Hepatocyte (in vitro differentiated cells): ENCODE measurements around the gene MAST4. TPM values are rescaled to one million over a fixed set of nuclear protein-coding genes. Genes with fewer than 3 reads are reported as not detected.

Experiments used
- DNase-seq: peaks from one replicate; pipeline ENCODE4 v3.0.0-alpha.2; 2016; ENCODE audit warnings: low spot score
- H2AFZ ChIP-seq: fragments of 200-600 bp; sonication (generic); 2 replicates; pipeline ENCODE4 v1.6.0; 2016; ENCODE audit warnings: antibody characterized with exemption, mild to moderate bottlenecking
- H3K27ac ChIP-seq: fragments of 200-600 bp; sonication (generic); 2 replicates; pipeline ENCODE4 v1.5.1; 2016; ENCODE audit warnings: mild to moderate bottlenecking
- H3K27me3 ChIP-seq: fragments of 200-600 bp; sonication (generic); 2 replicates; pipeline ENCODE4 v1.6.1; 2016
- H3K36me3 ChIP-seq: fragments of 200-600 bp; sonication (generic); replicated peaks from 2 replicates; pipeline ENCODE4 v1.5.1; 2016; ENCODE audit warnings: low read depth; ENCODE audit not compliant: insufficient read depth
- H3K4me1 ChIP-seq: fragments of 200-600 bp; sonication (generic); 2 replicates; pipeline ENCODE4 v1.5.1; 2016; ENCODE audit warnings: mild to moderate bottlenecking, moderate library complexity; ENCODE audit not compliant: insufficient read depth
- H3K4me2 ChIP-seq: fragments of 200-600 bp; sonication (generic); 2 replicates; pipeline ENCODE4 v1.6.0; 2016
- H3K4me3 ChIP-seq: fragments of 200-600 bp; sonication (generic); 2 replicates; pipeline ENCODE4 v1.5.1; 2016; ENCODE audit warnings: mild to moderate bottlenecking
- H3K79me2 ChIP-seq: fragments of 200-600 bp; sonication (generic); 2 replicates; pipeline ENCODE4 v1.6.0; 2017; ENCODE audit warnings: mild to moderate bottlenecking
- H3K9me2 ChIP-seq: fragments of 200-600 bp; sonication (generic); replicated peaks from 2 replicates; pipeline ENCODE4 v1.6.0; 2017; ENCODE audit warnings: mild to moderate bottlenecking; ENCODE audit not compliant: insufficient read depth
- H3K9me3 ChIP-seq: fragments of 200-600 bp; sonication (generic); 2 replicates; pipeline ENCODE4 v1.5.1; 2016; ENCODE audit warnings: low read depth, mild to moderate bottlenecking
- H4K20me1 ChIP-seq: fragments of 200-600 bp; sonication (generic); 2 replicates; pipeline ENCODE4 v1.6.0; 2016; ENCODE audit warnings: mild to moderate bottlenecking; ENCODE audit not compliant: insufficient read depth, poor library complexity, severe bottlenecking
- EZH2 ChIP-seq: fragments of 200-600 bp; sonication (generic); IDR thresholded peaks from 2 replicates; pipeline ENCODE4 v1.6.1; 2016; ENCODE audit warnings: antibody characterized with exemption, mild to moderate bottlenecking, borderline replicate concordance
- EZH2phosphoT487 ChIP-seq: fragments of 200-600 bp; sonication (generic); IDR thresholded peaks from one replicate; pipeline ENCODE4 v1.6.1; 2018; ENCODE audit warnings: antibody characterized with exemption, mild to moderate bottlenecking, low read depth, moderate library complexity; ENCODE audit not compliant: unreplicated experiment, severe bottlenecking
- WGBS: methylation state at CpG from one replicate; pipeline ENCODE4 v1.1.6; 2016; ENCODE audit warnings: low lambda C conversion rate; ENCODE audit errors: missing lambda C conversion rate; 5-methylcytosine and 5-hydroxymethylcytosine counted together
- polyA plus RNA-seq: library from polyadenylated mRNA; unstranded; fragments of >200 nt; fragmentation: Nextera tagmentation; extraction: Ambion mirVana; gene quantifications from 2 replicates; pipeline ENCODE4 v1.2.1, GENCODE V29; 2016
- total RNA-seq: library from RNA; depleted of rRNA; stranded (reverse); fragments of >200 nt; gene quantifications from 2 replicates; pipeline ENCODE4 v1.2.3, GENCODE V29; 2014
- TF ChIP-seq, protein P1 (sequence below): fragments of 200-600 bp; sonication (generic); IDR thresholded peaks from 2 replicates; pipeline ENCODE4 v1.5.1; 2016; ENCODE audit warnings: antibody characterized with exemption, mild to moderate bottlenecking; ENCODE audit not compliant: poor library complexity

The MAST4 gene
- total and polyA plus RNA-seq, 2 experiments from 2014 or later = 11.7 to 13.2 TPM

DNA sequence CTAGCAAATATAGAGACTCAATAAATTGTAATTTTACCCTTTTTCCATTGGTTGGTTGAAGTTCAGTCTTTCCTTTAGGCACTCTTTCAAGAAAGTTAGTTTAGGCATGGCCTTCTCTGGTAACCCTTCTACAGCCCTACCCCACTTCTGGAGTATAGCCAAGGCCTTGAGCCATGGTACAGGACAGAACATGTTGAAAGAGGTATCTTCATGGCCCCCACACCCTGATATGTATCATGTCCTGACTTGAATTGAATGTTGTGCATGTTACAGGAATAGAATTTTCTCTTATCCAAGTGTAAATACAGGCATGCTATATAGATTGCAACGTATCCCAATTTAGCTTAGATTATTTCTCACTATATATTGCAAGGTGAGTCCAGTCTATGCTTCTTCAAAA is 424.8 kb downstream of the MAST4 start:
- TF ChIP-seq EZH2 (no peak), EZH2phosphoT487 (no peak)
- TF ChIP-seq, protein P1, sequence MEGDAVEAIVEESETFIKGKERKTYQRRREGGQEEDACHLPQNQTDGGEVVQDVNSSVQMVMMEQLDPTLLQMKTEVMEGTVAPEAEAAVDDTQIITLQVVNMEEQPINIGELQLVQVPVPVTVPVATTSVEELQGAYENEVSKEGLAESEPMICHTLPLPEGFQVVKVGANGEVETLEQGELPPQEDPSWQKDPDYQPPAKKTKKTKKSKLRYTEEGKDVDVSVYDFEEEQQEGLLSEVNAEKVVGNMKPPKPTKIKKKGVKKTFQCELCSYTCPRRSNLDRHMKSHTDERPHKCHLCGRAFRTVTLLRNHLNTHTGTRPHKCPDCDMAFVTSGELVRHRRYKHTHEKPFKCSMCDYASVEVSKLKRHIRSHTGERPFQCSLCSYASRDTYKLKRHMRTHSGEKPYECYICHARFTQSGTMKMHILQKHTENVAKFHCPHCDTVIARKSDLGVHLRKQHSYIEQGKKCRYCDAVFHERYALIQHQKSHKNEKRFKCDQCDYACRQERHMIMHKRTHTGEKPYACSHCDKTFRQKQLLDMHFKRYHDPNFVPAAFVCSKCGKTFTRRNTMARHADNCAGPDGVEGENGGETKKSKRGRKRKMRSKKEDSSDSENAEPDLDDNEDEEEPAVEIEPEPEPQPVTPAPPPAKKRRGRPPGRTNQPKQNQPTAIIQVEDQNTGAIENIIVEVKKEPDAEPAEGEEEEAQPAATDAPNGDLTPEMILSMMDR = no peak
- H3K79me2 ChIP-seq = peaks cover 95% of the 10 kb centered on the region
- DNase-seq = no peak
- H3K9me3 ChIP-seq = no peaks in the 10 kb centered on the region
- WGBS = 83% methylated on average over 1 of the region's 1 CpG
- H3K4me3 ChIP-seq = no peak overlapping the region
- H3K27ac ChIP-seq = peak overlapping the region; percentile 10
- no peaks in the 10 kb centered on the region for H3K36me3 ChIP-seq
- no peaks in the 10 kb centered on the region for H3K27me3 ChIP-seq
- no peak overlapping the region for H3K4me2 ChIP-seq
- H3K4me1 ChIP-seq = peaks cover 6% of the 10 kb centered on the region
- H2AFZ ChIP-seq = no peak overlapping the region
- H4K20me1 ChIP-seq = no peaks in the 10 kb centered on the region
- no peaks in the 10 kb centered on the region for H3K9me2 ChIP-seq

DNA sequence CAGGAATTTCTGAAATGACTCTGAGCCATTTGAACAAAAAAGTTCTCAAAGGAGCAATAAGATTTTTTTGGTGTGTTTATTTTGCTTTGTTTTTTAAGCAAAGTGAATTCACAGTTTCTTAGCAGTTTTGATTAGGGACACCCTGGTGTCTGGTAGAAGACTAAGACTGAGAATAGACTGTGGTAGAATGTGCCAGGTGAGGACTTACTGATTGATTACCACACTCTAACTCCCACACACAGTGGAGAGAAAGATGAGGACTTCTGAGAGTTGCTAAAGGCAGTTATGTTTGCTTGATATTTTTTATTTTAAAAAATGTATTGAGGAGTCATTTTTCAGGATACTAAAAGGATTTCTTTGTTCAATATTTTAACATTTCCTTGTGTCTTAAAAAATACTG is 425.3 kb downstream of the MAST4 start:
- H3K27ac ChIP-seq = peak overlapping the region; percentile 10
- no peak overlapping the region for H2AFZ ChIP-seq
- H3K9me3 ChIP-seq = no peaks in the 10 kb centered on the region
- H3K4me3 ChIP-seq = no peak overlapping the region
- no peak overlapping the region for H3K4me2 ChIP-seq
- peaks cover 94% of the 10 kb centered on the region for H3K79me2 ChIP-seq
- no peaks in the 10 kb centered on the region for H3K9me2 ChIP-seq
- H4K20me1 ChIP-seq = no peaks in the 10 kb centered on the region
- no peak for DNase-seq
- peaks cover under 1% of the 10 kb centered on the region for H3K4me1 ChIP-seq
- H3K27me3 ChIP-seq = no peaks in the 10 kb centered on the region
- TF ChIP-seq EZH2phosphoT487 = no peak
- no peak for TF ChIP-seq EZH2
- TF ChIP-seq, protein P1 = no peak
- no peaks in the 10 kb centered on the region for H3K36me3 ChIP-seq

DNA sequence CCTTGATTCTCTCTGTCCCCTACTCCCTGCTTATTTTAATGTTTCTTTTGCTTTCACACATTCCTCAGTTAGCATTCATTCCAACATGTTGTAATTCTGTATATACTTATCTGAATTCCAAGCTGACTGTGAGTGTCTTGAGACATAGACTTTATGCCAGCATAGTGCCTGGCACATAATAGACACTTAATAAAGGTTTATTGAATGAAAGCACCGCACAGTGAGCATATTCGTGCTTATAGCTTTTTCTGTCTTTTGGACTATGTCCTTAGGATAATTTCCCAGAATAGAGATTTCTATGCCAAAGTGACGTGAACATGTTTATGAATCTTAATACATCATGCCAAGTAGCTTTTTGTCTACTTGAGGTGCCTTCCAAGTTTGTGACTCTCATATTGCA is 425.8 kb downstream of the MAST4 start:
- H3K36me3 ChIP-seq = no peaks in the 10 kb centered on the region
- TF ChIP-seq, protein P1 = no peak
- no peak for TF ChIP-seq EZH2
- no peak for TF ChIP-seq EZH2phosphoT487
- 93% methylated on average over 3 of the region's 3 CpGs for WGBS
- H3K27ac ChIP-seq = no peak overlapping the region
- no peaks in the 10 kb centered on the region for H3K4me1 ChIP-seq
- peaks cover 94% of the 10 kb centered on the region for H3K79me2 ChIP-seq
- no peak overlapping the region for H2AFZ ChIP-seq
- H3K9me2 ChIP-seq = no peaks in the 10 kb centered on the region
- no peak overlapping the region for H3K4me2 ChIP-seq
- no peaks in the 10 kb centered on the region for H3K27me3 ChIP-seq
- no peak for DNase-seq
- H3K9me3 ChIP-seq = no peaks in the 10 kb centered on the region
- H4K20me1 ChIP-seq = no peaks in the 10 kb centered on the region
- no peak overlapping the region for H3K4me3 ChIP-seq

DNA sequence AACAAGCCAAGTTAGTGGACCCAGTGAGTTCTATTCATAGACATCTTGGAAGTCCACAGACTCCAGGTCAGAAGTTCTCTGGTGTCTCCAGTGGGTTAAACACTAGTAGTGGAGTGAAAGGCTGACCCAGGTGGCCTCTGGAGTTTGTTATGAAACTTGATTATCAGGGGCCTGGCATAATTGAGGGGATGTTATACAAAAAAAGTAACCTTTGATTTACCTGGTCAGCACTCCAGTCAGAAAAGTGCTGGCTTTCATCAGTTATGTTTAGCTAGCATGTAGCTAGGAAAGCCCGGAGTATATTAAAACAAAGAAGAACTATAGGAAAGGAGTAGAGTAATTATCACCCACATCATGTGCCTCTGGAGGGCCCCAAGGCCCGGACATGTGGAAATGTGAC is 429.3 kb downstream of the MAST4 start:
- 84% methylated on average over 2 of the region's 2 CpGs for WGBS
- DNase-seq = no peak
- no peak for TF ChIP-seq EZH2
- no peak overlapping the region for H3K27ac ChIP-seq
- H3K79me2 ChIP-seq = peaks cover 75% of the 10 kb centered on the region
- no peak overlapping the region for H3K4me3 ChIP-seq
- H3K4me2 ChIP-seq = no peak overlapping the region
- H3K4me1 ChIP-seq = peaks cover under 1% of the 10 kb centered on the region
- no peaks in the 10 kb centered on the region for H3K36me3 ChIP-seq
- no peaks in the 10 kb centered on the region for H3K9me2 ChIP-seq
- no peaks in the 10 kb centered on the region for H3K9me3 ChIP-seq
- no peaks in the 10 kb centered on the region for H4K20me1 ChIP-seq
- no peak overlapping the region for H2AFZ ChIP-seq
- H3K27me3 ChIP-seq = no peaks in the 10 kb centered on the region
